K562 (cell line): ENCODE data around the gene ACTN2. TPM values are rescaled to one million over a fixed set of nuclear protein-coding genes. Genes with fewer than 3 reads are reported as not detected.

ENCODE experiments used
- ATF2 ChIP-seq: sonication (generic); formaldehyde crosslinking; IDR thresholded peaks from 2 replicates; pipeline ENCODE4 v1.8.1; 2022; ENCODE audit warnings: missing genetic modification reagents
- CBX1 ChIP-seq: sonication (generic); IDR thresholded peaks from 2 replicates; pipeline ENCODE4 v1.6.1; 2016; ENCODE audit warnings: antibody characterized with exemption, low read depth, mild to moderate bottlenecking
- ERF ChIP-seq: fragments of 450-650 bp; formaldehyde crosslinking; IDR thresholded peaks from 2 replicates; pipeline ENCODE4 v1.4.0; 2020; ENCODE audit warnings: mild to moderate bottlenecking, mixed read lengths
- GATAD2A ChIP-seq: fragments of 450-650 bp; IDR thresholded peaks from 2 replicates; pipeline ENCODE4 v1.6.1; 2017
- HMGN3 ChIP-seq: IDR thresholded peaks from 2 replicates; pipeline ENCODE4 v1.6.1; 2011; ENCODE audit warnings: borderline replicate concordance, low read depth, mild to moderate bottlenecking, mixed read lengths, low read length; ENCODE audit not compliant: insufficient read length; ENCODE audit errors: extremely low read depth
- MECOM ChIP-seq: fragments of 250-450 bp; sonication (Bioruptor Pico); IDR thresholded peaks from 2 replicates; pipeline ENCODE4 v1.8.0; 2022; ENCODE audit warnings: inconsistent platforms
- NCOA2 ChIP-seq, 2 experiments: fragments of 450-650 bp; IDR thresholded peaks; 2 replicates each; pipeline ENCODE4 v1.6.1; 2018; ENCODE audit warnings: mild to moderate bottlenecking in 2 of 2, moderate library complexity in 1 of 2; ENCODE audit not compliant: partially characterized antibody in 2 of 2
- NFIC ChIP-seq: fragments of 450-650 bp; IDR thresholded peaks from 2 replicates; pipeline ENCODE4 v1.6.1; 2017; ENCODE audit warnings: mild to moderate bottlenecking, inconsistent platforms
- NFRKB ChIP-seq: fragments of 450-650 bp; IDR thresholded peaks from 2 replicates; pipeline ENCODE4 v1.6.1; 2016; ENCODE audit warnings: low read depth
- NONO ChIP-seq, 2 experiments: fragments of 200-400 bp in 1 of 2; fragments of 450-650 bp in 1 of 2; formaldehyde crosslinking in 1 of 2; IDR thresholded peaks; 2 replicates each; pipeline ENCODE4 v1.6.1; 2017; ENCODE audit warnings: low read depth in 2 of 2, mild to moderate bottlenecking in 2 of 2, moderate library complexity in 2 of 2, low read length in 1 of 2
- NR2C1 ChIP-seq, 2 experiments: fragments of 450-650 bp; IDR thresholded peaks; 2 replicates each; pipeline ENCODE4 v1.6.1; 2017; ENCODE audit warnings: mild to moderate bottlenecking in 2 of 2, antibody characterized with exemption in 1 of 2, inconsistent platforms in 1 of 2, missing compliant biosample characterization in 1 of 2, missing genetic modification characterization in 1 of 2
- NR4A1 ChIP-seq, 2 experiments: fragments of 250-450 bp in 1 of 2; fragments of 450-650 bp in 1 of 2; sonication (Bioruptor Pico) in 1 of 2; IDR thresholded peaks; 2 replicates each; pipeline versions ENCODE4 v1.4.0 to v1.6.1; 2016 to 2020; ENCODE audit warnings: mild to moderate bottlenecking in 2 of 2, missing compliant biosample characterization in 1 of 2, missing genetic modification characterization in 1 of 2, moderate library complexity in 1 of 2
- OTX1 ChIP-seq: fragments of 450-650 bp; formaldehyde crosslinking; IDR thresholded peaks from 2 replicates; pipeline ENCODE4 v1.4.0; 2022; ENCODE audit warnings: mild to moderate bottlenecking
- RHOXF2B ChIP-seq: fragments of 250-450 bp; sonication (Bioruptor Pico); conservative IDR thresholded peaks from 2 replicates; pipeline ENCODE4 v1.5.1; 2021
- TEAD1 ChIP-seq, 2 experiments: fragments of 450-650 bp in 1 of 2; sonication (generic) in 1 of 2; formaldehyde crosslinking; IDR thresholded peaks; 2 replicates each; pipeline versions ENCODE4 v1.4.0 to v1.8.0; 2020 to 2022; ENCODE audit warnings: mild to moderate bottlenecking in 2 of 2, missing genetic modification reagents in 1 of 2
- TEAD2 ChIP-seq: fragments of 450-650 bp; IDR thresholded peaks from 2 replicates; pipeline ENCODE4 v1.6.1; 2016; ENCODE audit warnings: missing genetic modification characterization, control low read depth, missing compliant biosample characterization
- ZC3H4 ChIP-seq: sonication (generic); formaldehyde crosslinking; IDR thresholded peaks from 2 replicates; pipeline ENCODE4 v1.9.0; 2021; ENCODE audit warnings: missing genetic modification reagents, borderline replicate concordance
- ZNF311 ChIP-seq: fragments of 250-450 bp; sonication (Bioruptor Pico); IDR thresholded peaks from 2 replicates; pipeline ENCODE4 v1.4.0; 2020; ENCODE audit warnings: mild to moderate bottlenecking, moderate library complexity
- ZNF444 ChIP-seq: fragments of 250-450 bp; sonication (Bioruptor Pico); IDR thresholded peaks from 2 replicates; pipeline ENCODE4 v1.4.0; 2020; ENCODE audit warnings: mild to moderate bottlenecking, moderate library complexity
- polyA plus RNA-seq, 8 experiments: library from polyadenylated mRNA; depleted of rRNA in 4 of 8; stranded (reverse) in 5 of 8; unstranded in 3 of 8; fragments of >200 nt; fragmentation: Nextera tagmentation in 2 of 8; fragmentation: Illumina TruSeq in 1 of 8; extraction: Ambion mirVana in 2 of 8; extraction: Trizol in 1 of 8; gene quantifications; 2 replicates each; pipeline versions ENCODE4 v1.2.1 to v1.2.3, GENCODE V29; 2011 to 2014; ENCODE audit warnings: inconsistent platforms in 1 of 8, missing spikeins in 1 of 8
- total RNA-seq, 7 experiments: library from RNA; depleted of rRNA in 6 of 7; stranded (reverse); fragments of >200 nt in 6 of 7; fragmentation: Illumina TruSeq in 2 of 7; extraction: Trizol in 2 of 7; gene quantifications; 2 replicates each; pipeline versions ENCODE4 v1.2.1 to v1.2.3, GENCODE V29; 2011 to 2021; ENCODE audit warnings: low replicate concordance in 1 of 7
- TF ChIP-seq, protein P1 (sequence below), 2 experiments: fragments of 450-650 bp; IDR thresholded peaks; 2 replicates each; pipeline ENCODE4 v1.6.1; 2016
- TF ChIP-seq, protein P2 (sequence below): fragments of 150-350 bp; conservative IDR thresholded peaks from 2 replicates; pipeline ENCODE4 v1.6.1; 2014; ENCODE audit warnings: low read length
- TF ChIP-seq, protein P3 (sequence below): fragments of 450-650 bp; conservative IDR thresholded peaks from 2 replicates; pipeline ENCODE4 v1.6.1; 2016; ENCODE audit warnings: missing genetic modification characterization, low read depth, mild to moderate bottlenecking, missing compliant biosample characterization, moderate library complexity

Gene ACTN2
- total and polyA plus RNA-seq, 9 of the 15 experiments (the other 6 are each of a cell fraction or from before 2014, with no cell fraction given) = 0.18 to 0.94 (median 0.42) TPM

DNA sequence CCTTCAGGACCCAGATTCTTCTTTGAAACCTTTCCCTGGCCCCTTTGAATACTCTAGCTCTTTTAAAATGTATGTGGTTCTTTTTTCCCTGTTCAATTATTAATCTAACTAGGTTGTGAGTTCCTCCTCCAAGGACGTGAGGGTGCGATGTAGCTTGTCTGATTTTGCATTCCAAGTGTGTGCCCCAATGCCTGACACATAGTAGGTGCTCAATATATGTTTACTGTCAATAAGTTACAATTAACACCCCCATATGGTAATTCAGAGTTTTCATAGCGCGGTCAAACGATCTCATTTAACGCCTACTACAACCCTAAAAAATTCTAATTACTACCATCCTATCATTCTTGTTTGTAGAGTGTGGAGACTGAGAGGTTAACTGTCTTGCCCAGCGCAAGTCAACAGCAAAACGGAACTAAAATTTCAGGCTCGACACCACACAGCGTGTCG lies 108.3 kb downstream of the ACTN2 start (continued):
- TF ChIP-seq, protein P1, sequence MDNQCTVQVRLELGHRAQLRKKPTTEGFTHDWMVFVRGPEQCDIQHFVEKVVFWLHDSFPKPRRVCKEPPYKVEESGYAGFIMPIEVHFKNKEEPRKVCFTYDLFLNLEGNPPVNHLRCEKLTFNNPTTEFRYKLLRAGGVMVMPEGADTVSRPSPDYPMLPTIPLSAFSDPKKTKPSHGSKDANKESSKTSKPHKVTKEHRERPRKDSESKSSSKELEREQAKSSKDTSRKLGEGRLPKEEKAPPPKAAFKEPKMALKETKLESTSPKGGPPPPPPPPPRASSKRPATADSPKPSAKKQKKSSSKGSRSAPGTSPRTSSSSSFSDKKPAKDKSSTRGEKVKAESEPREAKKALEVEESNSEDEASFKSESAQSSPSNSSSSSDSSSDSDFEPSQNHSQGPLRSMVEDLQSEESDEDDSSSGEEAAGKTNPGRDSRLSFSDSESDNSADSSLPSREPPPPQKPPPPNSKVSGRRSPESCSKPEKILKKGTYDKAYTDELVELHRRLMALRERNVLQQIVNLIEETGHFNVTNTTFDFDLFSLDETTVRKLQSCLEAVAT (IDR thresholded peaks at IDR 0.05) = peak in 1 of 2 experiments; percentile 75; a peak in 2 of 4 replicates
- TF ChIP-seq, protein P2, sequence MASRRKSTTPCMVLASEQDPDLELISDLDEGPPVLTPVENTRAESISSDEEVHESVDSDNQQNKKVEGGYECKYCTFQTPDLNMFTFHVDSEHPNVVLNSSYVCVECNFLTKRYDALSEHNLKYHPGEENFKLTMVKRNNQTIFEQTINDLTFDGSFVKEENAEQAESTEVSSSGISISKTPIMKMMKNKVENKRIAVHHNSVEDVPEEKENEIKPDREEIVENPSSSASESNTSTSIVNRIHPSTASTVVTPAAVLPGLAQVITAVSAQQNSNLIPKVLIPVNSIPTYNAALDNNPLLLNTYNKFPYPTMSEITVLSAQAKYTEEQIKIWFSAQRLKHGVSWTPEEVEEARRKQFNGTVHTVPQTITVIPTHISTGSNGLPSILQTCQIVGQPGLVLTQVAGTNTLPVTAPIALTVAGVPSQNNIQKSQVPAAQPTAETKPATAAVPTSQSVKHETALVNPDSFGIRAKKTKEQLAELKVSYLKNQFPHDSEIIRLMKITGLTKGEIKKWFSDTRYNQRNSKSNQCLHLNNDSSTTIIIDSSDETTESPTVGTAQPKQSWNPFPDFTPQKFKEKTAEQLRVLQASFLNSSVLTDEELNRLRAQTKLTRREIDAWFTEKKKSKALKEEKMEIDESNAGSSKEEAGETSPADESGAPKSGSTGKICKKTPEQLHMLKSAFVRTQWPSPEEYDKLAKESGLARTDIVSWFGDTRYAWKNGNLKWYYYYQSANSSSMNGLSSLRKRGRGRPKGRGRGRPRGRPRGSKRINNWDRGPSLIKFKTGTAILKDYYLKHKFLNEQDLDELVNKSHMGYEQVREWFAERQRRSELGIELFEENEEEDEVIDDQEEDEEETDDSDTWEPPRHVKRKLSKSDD = no peak
- TF ChIP-seq NONO (IDR thresholded peaks at IDR 0.05; ENCODE audit: low read depth in 2 of 2, low read length in 1 of 2) (0 out of 4 replicates have a peak, but pooled peaks of 1 of the 2 experiments have one; percentile 19), NCOA2 (IDR thresholded peaks at IDR 0.05; ENCODE audit: partially characterized antibody in 2 of 2) (no peak), GATAD2A (peak; percentile 18; the same call in 1 of the 2 replicates), CBX1 (peak; percentile 92; the same call in 1 of the 2 replicates), TEAD1 (CRISPR knock-in tag; IDR thresholded peaks at IDR 0.05) (peak in 1 of 2 experiments; percentile 54; a peak in 1 of 4 replicates), NFIC (peak; percentile 54), ERF (CRISPR knock-in tag) (0 out of 2 replicates have a peak, but pooled peaks have one; percentile 13), OTX1 (CRISPR knock-in tag) (peak; percentile 82), ZNF444 (CRISPR knock-in tag) (peak; percentile 43; the same call in 1 of the 2 replicates), ATF2 (CRISPR knock-in tag) (no peak), NR2C1 (IDR thresholded peaks at IDR 0.05) (peak; percentile 86), NR2C1 (tag; IDR thresholded peaks at IDR 0.05) (no peak), ZC3H4 (no peak), NR4A1 (CRISPR knock-in tag; IDR thresholded peaks at IDR 0.05) (peak; percentile 57; the same call in 1 of the 2 replicates), NR4A1 (tag; IDR thresholded peaks at IDR 0.05) (peak; percentile 62; the same call in 1 of the 2 replicates), ZNF311 (CRISPR knock-in tag) (0 out of 2 replicates have a peak, but pooled peaks have one; percentile 44), TEAD2 (tag) (peak; percentile 5; the same call in 1 of the 2 replicates), RHOXF2B (CRISPR knock-in tag) (0 out of 2 replicates have a peak, but pooled peaks have one; percentile 43), HMGN3 (no peak), NFRKB (peak; percentile 25), MECOM (CRISPR knock-in tag) (peak; percentile 36; the same call in 1 of the 2 replicates)
- TF ChIP-seq, protein P3, sequence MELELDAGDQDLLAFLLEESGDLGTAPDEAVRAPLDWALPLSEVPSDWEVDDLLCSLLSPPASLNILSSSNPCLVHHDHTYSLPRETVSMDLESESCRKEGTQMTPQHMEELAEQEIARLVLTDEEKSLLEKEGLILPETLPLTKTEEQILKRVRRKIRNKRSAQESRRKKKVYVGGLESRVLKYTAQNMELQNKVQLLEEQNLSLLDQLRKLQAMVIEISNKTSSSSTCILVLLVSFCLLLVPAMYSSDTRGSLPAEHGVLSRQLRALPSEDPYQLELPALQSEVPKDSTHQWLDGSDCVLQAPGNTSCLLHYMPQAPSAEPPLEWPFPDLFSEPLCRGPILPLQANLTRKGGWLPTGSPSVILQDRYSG = 0 out of 2 replicates have a peak, but pooled peaks have one; percentile 25
